Measurements from ENCODE around the gene CWC22.
"Not testable (repeated sequence)": the region's sequence is repeated elsewhere in the genome, so short reads cannot be mapped to it uniquely, and the experiment has no call there.

Gene CWC22

GRCh38 chr2:180002198-180002770 lies 4.8 kb downstream of the CWC22 start:
- FAIRE-seq = no peak

- no peak for FAIRE-seq
Observed at GRCh38 chr2:180001726-180002125, 5.4 kb downstream of the CWC22 start.

GRCh38 chr2:180000434-180000833 lies 6.7 kb downstream of the CWC22 start:
- FAIRE-seq = no peak

- FAIRE-seq = no peak
Observed at GRCh38 chr2:179999000-179999399, 8.1 kb downstream of the CWC22 start.

- no peak for FAIRE-seq
Observed at GRCh38 chr2:179995741-179996515, 11.2 kb downstream of the CWC22 start.

GRCh38 chr2:179991344-179991743 lies 15.8 kb downstream of the CWC22 start:
- no peak for FAIRE-seq

- FAIRE-seq = no peak
Observed at GRCh38 chr2:179990676-179991317, 16.3 kb downstream of the CWC22 start.

- no peak for FAIRE-seq
Observed at GRCh38 chr2:179987916-179988315, 19.2 kb downstream of the CWC22 start.

- FAIRE-seq = no peak
Observed at GRCh38 chr2:179985163-179985820, 21.8 kb downstream of the CWC22 start.

- no peak for FAIRE-seq
Observed at GRCh38 chr2:179983250-179983932, 23.7 kb downstream of the CWC22 start.

GRCh38 chr2:179981085-179981484 lies 26.0 kb downstream of the CWC22 start:
- no peak for FAIRE-seq

GRCh38 chr2:179974761-179975160 lies 32.3 kb downstream of the CWC22 start:
- no peak for FAIRE-seq

GRCh38 chr2:179966778-179967394 lies 40.2 kb downstream of the CWC22 start:
- FAIRE-seq = no peak

- FAIRE-seq = no peak
Observed at GRCh38 chr2:179965291-179966258, 41.5 kb downstream of the CWC22 start.

- FAIRE-seq = no peak
Observed at GRCh38 chr2:179963626-179964025, 43.5 kb downstream of the CWC22 start.

- not testable (repeated sequence) for FAIRE-seq
Observed at GRCh38 chr2:179958251-179958650, 48.8 kb downstream of the CWC22 start.

GRCh38 chr2:179954026-179954425 lies 53.1 kb downstream of the CWC22 start:
- no peak for FAIRE-seq

- FAIRE-seq = no peak
Observed at GRCh38 chr2:179953359-179953758, 53.7 kb downstream of the CWC22 start.

GRCh38 chr2:179952658-179953057 lies 54.4 kb downstream of the CWC22 start:
- FAIRE-seq = no peak

GRCh38 chr2:179951680-179952079 lies 55.4 kb downstream of the CWC22 start:
- no peak for FAIRE-seq

GRCh38 chr2:179950391-179950790 lies 56.7 kb downstream of the CWC22 start:
- no peak for FAIRE-seq
